Liver (tissue), 9 donors: Measurements from ENCODE around the gene C1orf94. TPM values are rescaled to one million over a fixed set of nuclear protein-coding genes. Genes with fewer than 3 reads are reported as not detected.
A peak's percentile ranks its signal among the peaks of the same experiment; 100 is the strongest.

Experiments used
- DNase-seq: peaks from one replicate; pipeline ENCODE4 v3.0.0-alpha.2; 2017; ENCODE audit warnings: low spot score
- H3K27ac ChIP-seq, 2 donors: one replicate each; pipeline ENCODE4 v1.7.0; 2013; ENCODE audit warnings: inconsistent platforms in 2 of 2, low read length in 2 of 2, control low read depth in 1 of 2, low read depth in 1 of 2, mild to moderate bottlenecking in 1 of 2
- H3K27me3 ChIP-seq, 4 donors: one replicate each; pipeline versions ENCODE4 v1.6.1 to v1.7.0; 2013; ENCODE audit warnings: low read length in 3 of 4, inconsistent platforms in 1 of 4, mild to moderate bottlenecking in 1 of 4, moderate library complexity in 1 of 4; ENCODE audit not compliant: control insufficient read depth in 4 of 4, insufficient read depth in 4 of 4
- H3K36me3 ChIP-seq, 4 donors: one replicate each; pipeline versions ENCODE4 v1.6.1 to v1.7.0; 2013; ENCODE audit warnings: low read length in 3 of 4, mild to moderate bottlenecking in 3 of 4, low read depth in 1 of 4, moderate library complexity in 1 of 4; ENCODE audit not compliant: control insufficient read depth in 4 of 4, insufficient read depth in 3 of 4
- H3K4me1 ChIP-seq, 4 donors: one replicate each; pipeline versions ENCODE4 v1.6.1 to v1.7.0; 2013; ENCODE audit warnings: low read length in 3 of 4, mild to moderate bottlenecking in 3 of 4, moderate library complexity in 1 of 4; ENCODE audit not compliant: control insufficient read depth in 4 of 4, insufficient read depth in 4 of 4
- H3K4me3 ChIP-seq, 3 donors: one replicate each; pipeline versions ENCODE4 v1.6.1 to v1.7.0; 2013; ENCODE audit warnings: low read length in 3 of 3, control low read depth in 1 of 3, low read depth in 1 of 3, mild to moderate bottlenecking in 1 of 3
- H3K9ac ChIP-seq, 2 donors: one replicate each; pipeline ENCODE4 v1.7.0; 2013; ENCODE audit warnings: low read length in 2 of 2, mild to moderate bottlenecking in 2 of 2, moderate library complexity in 2 of 2, control low read depth in 1 of 2, low read depth in 1 of 2
- H3K9me3 ChIP-seq, 4 donors: one replicate each; pipeline versions ENCODE4 v1.6.1 to v1.7.0; 2013; ENCODE audit warnings: low read length in 3 of 4; ENCODE audit not compliant: control insufficient read depth in 4 of 4
- EGR1 ChIP-seq, 2 donors: IDR thresholded peaks; 2 replicates each; pipeline ENCODE4 v1.6.1; 2016 to 2018; ENCODE audit warnings: antibody characterized with exemption in 2 of 2, low read depth in 2 of 2
- FOXA1 ChIP-seq: IDR thresholded peaks from 2 replicates; pipeline ENCODE4 v1.6.1; 2016; ENCODE audit warnings: antibody characterized with exemption
- FOXA2 ChIP-seq: IDR thresholded peaks from 2 replicates; pipeline ENCODE4 v1.6.1; 2016; ENCODE audit warnings: antibody characterized with exemption
- GABPA ChIP-seq, 2 donors: IDR thresholded peaks in 1 of 2; conservative IDR thresholded peaks in 1 of 2; 2 replicates each; pipeline ENCODE4 v1.6.1; 2016; ENCODE audit warnings: antibody characterized with exemption in 2 of 2, mild to moderate bottlenecking in 1 of 2, moderate library complexity in 1 of 2
- HNF4A ChIP-seq, 2 donors: conservative IDR thresholded peaks; 2 replicates each; pipeline ENCODE4 v1.6.1; 2016; ENCODE audit warnings: antibody characterized with exemption in 2 of 2, mild to moderate bottlenecking in 2 of 2
- HNF4G ChIP-seq: IDR thresholded peaks from 2 replicates; pipeline ENCODE4 v1.6.1; 2016; ENCODE audit warnings: antibody characterized with exemption
- JUND ChIP-seq, 2 donors: IDR thresholded peaks; 2 replicates each; pipeline ENCODE4 v1.6.1; 2016; ENCODE audit warnings: antibody characterized with exemption in 2 of 2
- NR2F2 ChIP-seq: IDR thresholded peaks from 2 replicates; pipeline ENCODE4 v1.6.1; 2016; ENCODE audit warnings: antibody characterized with exemption
- RXRA ChIP-seq, 2 donors: IDR thresholded peaks; 2 replicates each; pipeline ENCODE4 v1.6.1; 2017 to 2018; ENCODE audit warnings: antibody characterized with exemption in 2 of 2, mild to moderate bottlenecking in 1 of 2
- TAF1 ChIP-seq: conservative IDR thresholded peaks from 2 replicates; pipeline ENCODE4 v1.6.1; 2016; ENCODE audit warnings: antibody characterized with exemption, mild to moderate bottlenecking
- YY1 ChIP-seq: IDR thresholded peaks from 2 replicates; pipeline ENCODE4 v1.6.1; 2016; ENCODE audit warnings: antibody characterized with exemption, mild to moderate bottlenecking
- WGBS: extraction: QIAGEN DNeasy Blood & Tissue Kit; methylation state at CpG from one replicate; pipeline ENCODE4 v1.1.7; 2013; 5-methylcytosine and 5-hydroxymethylcytosine counted together
- polyA plus RNA-seq, 2 donors: library from polyadenylated mRNA; stranded (reverse) in 1 of 2; unstranded in 1 of 2; fragments of 200-250 nt in 1 of 2; fragments of >200 nt in 1 of 2; fragmentation: Nextera tagmentation in 1 of 2; extraction: Ambion mirVana in 1 of 2; gene quantifications; one replicate each; pipeline versions ENCODE4 v1.2.1 to v1.2.3, GENCODE V29; 2013 to 2015
- total RNA-seq, 2 donors: library from RNA; depleted of rRNA; stranded (reverse); fragments of >200 nt; gene quantifications; one replicate each; pipeline ENCODE4 v1.2.3, GENCODE V29; 2014
- TF ChIP-seq, protein P1 (sequence below): fragments of 150-350 bp; IDR thresholded peaks from 2 replicates; pipeline ENCODE4 v1.5.1; 2017; ENCODE audit warnings: improper control_type of control experiment, low read depth, low read length; ENCODE audit not compliant: missing input control
- TF ChIP-seq, protein P2 (sequence below): IDR thresholded peaks from 2 replicates; pipeline ENCODE4 v1.6.1; 2016; ENCODE audit warnings: antibody characterized with exemption
- TF ChIP-seq, protein P3 (sequence below): IDR thresholded peaks from 2 replicates; pipeline ENCODE4 v1.6.1; 2016; ENCODE audit warnings: antibody characterized with exemption
- TF ChIP-seq, protein P4 (sequence below): IDR thresholded peaks from 2 replicates; pipeline ENCODE4 v1.6.1; 2016; ENCODE audit warnings: antibody characterized with exemption
- TF ChIP-seq, protein P5 (sequence below): IDR thresholded peaks from 2 replicates; pipeline ENCODE4 v1.6.1; 2016; ENCODE audit warnings: antibody characterized with exemption, mild to moderate bottlenecking
- donor health status: healthy.
- donor health status: healthy.
- donor health status: healthy.
- donor health status: healthy.
- donor health status: healthy.

Gene C1orf94
- total and polyA plus RNA-seq, 4 donors: not detected

DNA sequence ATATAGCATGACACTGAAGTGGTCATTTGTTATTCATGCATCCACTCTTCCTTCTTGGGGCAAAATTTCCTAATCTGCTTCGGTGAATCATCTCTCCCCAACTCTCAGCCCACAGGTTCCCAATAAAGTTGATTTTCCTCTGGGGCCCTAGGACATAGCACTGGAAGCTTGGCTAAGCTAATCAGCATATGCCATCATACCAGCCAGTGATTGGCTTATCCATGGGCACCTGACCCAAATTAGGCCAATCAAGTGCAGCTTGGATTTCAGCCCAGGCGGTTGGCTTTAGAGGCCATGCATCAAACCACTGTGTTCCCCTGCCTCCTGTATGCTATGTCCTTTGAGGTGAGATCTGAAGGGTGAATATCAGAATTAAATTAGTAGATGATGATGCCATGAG, 58.9 kb downstream of the C1orf94 start:
- no peak overlapping the region for H3K4me3 ChIP-seq

DNA sequence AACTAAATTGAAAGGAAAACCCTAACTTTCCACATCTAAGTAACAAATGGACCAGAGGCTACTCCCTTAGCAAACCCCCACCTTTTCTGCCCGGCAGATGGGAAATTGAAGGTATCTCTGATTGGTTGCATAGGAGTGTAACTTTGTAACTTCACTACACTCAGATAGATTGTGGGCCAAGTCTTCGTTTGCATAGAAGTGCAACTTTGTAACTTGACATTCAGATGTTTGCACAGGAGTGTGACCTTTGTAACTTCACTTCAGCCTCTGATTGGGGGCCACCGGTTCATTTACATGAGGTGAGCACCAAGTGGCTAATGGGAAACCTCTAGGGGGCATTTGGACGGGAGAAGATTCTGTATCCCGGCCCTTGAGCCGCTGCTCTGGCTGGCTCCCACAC, 59.4 kb downstream of the C1orf94 start:
- Histone ChIP-seq H3K9me3 (no peaks in the 10 kb centered on the region), H3K27me3 (no peaks in the 10 kb centered on the region), H3K9ac (no peak overlapping the region), H3K27ac (no peak overlapping the region), H3K4me3 (no peak overlapping the region), H3K4me1 (peaks cover 4 to 13% (median 7%) of the 10 kb centered on the region in 4 donors), H3K36me3 (no peaks in the 10 kb centered on the region)
- WGBS: 33% methylated on average over 6 of the region's 6 CpGs
- DNase-seq: no peak
- no peak for TF ChIP-seq EGR1 (IDR thresholded peaks at IDR 0.05; ENCODE audit: low read depth in 2 of 2)
- no peak for TF ChIP-seq FOXA1
- TF ChIP-seq YY1: no peak
- TF ChIP-seq HNF4A (conservative IDR thresholded peaks at IDR 0.05): peak; percentile 47 to 61
- TF ChIP-seq JUND (IDR thresholded peaks at IDR 0.05): peak in 1 of 2 donors; percentile 11
- no peak for TF ChIP-seq NR2F2
- TF ChIP-seq, protein P1, sequence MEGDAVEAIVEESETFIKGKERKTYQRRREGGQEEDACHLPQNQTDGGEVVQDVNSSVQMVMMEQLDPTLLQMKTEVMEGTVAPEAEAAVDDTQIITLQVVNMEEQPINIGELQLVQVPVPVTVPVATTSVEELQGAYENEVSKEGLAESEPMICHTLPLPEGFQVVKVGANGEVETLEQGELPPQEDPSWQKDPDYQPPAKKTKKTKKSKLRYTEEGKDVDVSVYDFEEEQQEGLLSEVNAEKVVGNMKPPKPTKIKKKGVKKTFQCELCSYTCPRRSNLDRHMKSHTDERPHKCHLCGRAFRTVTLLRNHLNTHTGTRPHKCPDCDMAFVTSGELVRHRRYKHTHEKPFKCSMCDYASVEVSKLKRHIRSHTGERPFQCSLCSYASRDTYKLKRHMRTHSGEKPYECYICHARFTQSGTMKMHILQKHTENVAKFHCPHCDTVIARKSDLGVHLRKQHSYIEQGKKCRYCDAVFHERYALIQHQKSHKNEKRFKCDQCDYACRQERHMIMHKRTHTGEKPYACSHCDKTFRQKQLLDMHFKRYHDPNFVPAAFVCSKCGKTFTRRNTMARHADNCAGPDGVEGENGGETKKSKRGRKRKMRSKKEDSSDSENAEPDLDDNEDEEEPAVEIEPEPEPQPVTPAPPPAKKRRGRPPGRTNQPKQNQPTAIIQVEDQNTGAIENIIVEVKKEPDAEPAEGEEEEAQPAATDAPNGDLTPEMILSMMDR: no peak

More for the DNA sequence above, 58.9 kb downstream of the C1orf94 start:
- H3K9ac ChIP-seq: no peak overlapping the region
- DNase-seq: no peak
- peaks cover 4 to 13% (median 7%) of the 10 kb centered on the region in 4 donors for H3K4me1 ChIP-seq
- TF ChIP-seq YY1 (no peak), GABPA (IDR thresholded peaks at IDR 0.05 in 1 of 2, conservative IDR thresholded peaks at IDR 0.05 in 1 of 2) (no peak), HNF4G (no peak), RXRA (IDR thresholded peaks at IDR 0.05) (no peak), JUND (IDR thresholded peaks at IDR 0.05) (no peak), NR2F2 (no peak), FOXA2 (no peak), EGR1 (IDR thresholded peaks at IDR 0.05; ENCODE audit: low read depth in 2 of 2) (no peak), HNF4A (conservative IDR thresholded peaks at IDR 0.05) (no peak), FOXA1 (no peak), TAF1 (no peak)
- TF ChIP-seq, protein P2, sequence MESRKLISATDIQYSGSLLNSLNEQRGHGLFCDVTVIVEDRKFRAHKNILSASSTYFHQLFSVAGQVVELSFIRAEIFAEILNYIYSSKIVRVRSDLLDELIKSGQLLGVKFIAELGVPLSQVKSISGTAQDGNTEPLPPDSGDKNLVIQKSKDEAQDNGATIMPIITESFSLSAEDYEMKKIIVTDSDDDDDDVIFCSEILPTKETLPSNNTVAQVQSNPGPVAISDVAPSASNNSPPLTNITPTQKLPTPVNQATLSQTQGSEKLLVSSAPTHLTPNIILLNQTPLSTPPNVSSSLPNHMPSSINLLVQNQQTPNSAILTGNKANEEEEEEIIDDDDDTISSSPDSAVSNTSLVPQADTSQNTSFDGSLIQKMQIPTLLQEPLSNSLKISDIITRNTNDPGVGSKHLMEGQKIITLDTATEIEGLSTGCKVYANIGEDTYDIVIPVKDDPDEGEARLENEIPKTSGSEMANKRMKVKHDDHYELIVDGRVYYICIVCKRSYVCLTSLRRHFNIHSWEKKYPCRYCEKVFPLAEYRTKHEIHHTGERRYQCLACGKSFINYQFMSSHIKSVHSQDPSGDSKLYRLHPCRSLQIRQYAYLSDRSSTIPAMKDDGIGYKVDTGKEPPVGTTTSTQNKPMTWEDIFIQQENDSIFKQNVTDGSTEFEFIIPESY: no peak
- TF ChIP-seq, protein P1: no peak
- TF ChIP-seq, protein P3, sequence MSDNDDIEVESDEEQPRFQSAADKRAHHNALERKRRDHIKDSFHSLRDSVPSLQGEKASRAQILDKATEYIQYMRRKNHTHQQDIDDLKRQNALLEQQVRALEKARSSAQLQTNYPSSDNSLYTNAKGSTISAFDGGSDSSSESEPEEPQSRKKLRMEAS: no peak
- TF ChIP-seq, protein P4, sequence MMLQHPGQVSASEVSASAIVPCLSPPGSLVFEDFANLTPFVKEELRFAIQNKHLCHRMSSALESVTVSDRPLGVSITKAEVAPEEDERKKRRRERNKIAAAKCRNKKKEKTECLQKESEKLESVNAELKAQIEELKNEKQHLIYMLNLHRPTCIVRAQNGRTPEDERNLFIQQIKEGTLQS: no peak
- TF ChIP-seq, protein P5, sequence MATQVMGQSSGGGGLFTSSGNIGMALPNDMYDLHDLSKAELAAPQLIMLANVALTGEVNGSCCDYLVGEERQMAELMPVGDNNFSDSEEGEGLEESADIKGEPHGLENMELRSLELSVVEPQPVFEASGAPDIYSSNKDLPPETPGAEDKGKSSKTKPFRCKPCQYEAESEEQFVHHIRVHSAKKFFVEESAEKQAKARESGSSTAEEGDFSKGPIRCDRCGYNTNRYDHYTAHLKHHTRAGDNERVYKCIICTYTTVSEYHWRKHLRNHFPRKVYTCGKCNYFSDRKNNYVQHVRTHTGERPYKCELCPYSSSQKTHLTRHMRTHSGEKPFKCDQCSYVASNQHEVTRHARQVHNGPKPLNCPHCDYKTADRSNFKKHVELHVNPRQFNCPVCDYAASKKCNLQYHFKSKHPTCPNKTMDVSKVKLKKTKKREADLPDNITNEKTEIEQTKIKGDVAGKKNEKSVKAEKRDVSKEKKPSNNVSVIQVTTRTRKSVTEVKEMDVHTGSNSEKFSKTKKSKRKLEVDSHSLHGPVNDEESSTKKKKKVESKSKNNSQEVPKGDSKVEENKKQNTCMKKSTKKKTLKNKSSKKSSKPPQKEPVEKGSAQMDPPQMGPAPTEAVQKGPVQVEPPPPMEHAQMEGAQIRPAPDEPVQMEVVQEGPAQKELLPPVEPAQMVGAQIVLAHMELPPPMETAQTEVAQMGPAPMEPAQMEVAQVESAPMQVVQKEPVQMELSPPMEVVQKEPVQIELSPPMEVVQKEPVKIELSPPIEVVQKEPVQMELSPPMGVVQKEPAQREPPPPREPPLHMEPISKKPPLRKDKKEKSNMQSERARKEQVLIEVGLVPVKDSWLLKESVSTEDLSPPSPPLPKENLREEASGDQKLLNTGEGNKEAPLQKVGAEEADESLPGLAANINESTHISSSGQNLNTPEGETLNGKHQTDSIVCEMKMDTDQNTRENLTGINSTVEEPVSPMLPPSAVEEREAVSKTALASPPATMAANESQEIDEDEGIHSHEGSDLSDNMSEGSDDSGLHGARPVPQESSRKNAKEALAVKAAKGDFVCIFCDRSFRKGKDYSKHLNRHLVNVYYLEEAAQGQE: no peak
- H3K27me3 ChIP-seq: no peaks in the 10 kb centered on the region
- H3K36me3 ChIP-seq: no peaks in the 10 kb centered on the region
- no peaks in the 10 kb centered on the region for H3K9me3 ChIP-seq
- WGBS: 92% methylated on average over 2 of the region's 2 CpGs
- no peak overlapping the region for H3K27ac ChIP-seq
